CD14-positive monocyte (primary cell): ENCODE results near the gene FCGBP. TPM values are rescaled to one million over a fixed set of nuclear protein-coding genes. Genes with fewer than 3 reads are reported as not detected.

Experiments used
- DNase-seq, 3 donors: peaks; one replicate each; pipeline ENCODE4 v3.0.0-alpha.2; 2011 to 2022
- H2AFZ ChIP-seq: 2 replicates; pipeline ENCODE4 v1.6.0; 2012; ENCODE audit warnings: mild to moderate bottlenecking, low read depth, low read length, inconsistent platforms; ENCODE audit not compliant: insufficient read depth, poor library complexity, severe bottlenecking
- H3K27ac ChIP-seq, 2 donors: 1 replicate in 1 of 2; 2 replicates in 1 of 2; pipeline ENCODE4 v1.5.1; 2012 to 2013; ENCODE audit warnings: low read length in 2 of 2, control low read depth in 1 of 2, inconsistent platforms in 1 of 2, low read depth in 1 of 2, mild to moderate bottlenecking in 1 of 2
- H3K27me3 ChIP-seq, 2 donors: one replicate each; pipeline versions ENCODE4 v1.6.0 to v1.6.1; 2011 to 2013; ENCODE audit warnings: low read length in 2 of 2; ENCODE audit not compliant: control insufficient read depth in 2 of 2, insufficient read depth in 2 of 2
- H3K36me3 ChIP-seq, 2 donors: replicated peaks in 1 of 2; 1 replicate in 1 of 2; 2 replicates in 1 of 2; pipeline versions ENCODE4 v1.5.1 to v1.6.1; 2012 to 2013; ENCODE audit warnings: low read length in 2 of 2, control low read depth in 1 of 2, inconsistent platforms in 1 of 2, mild to moderate bottlenecking in 1 of 2; ENCODE audit not compliant: insufficient read depth in 2 of 2, control insufficient read depth in 1 of 2
- H3K4me1 ChIP-seq, 2 donors: 1 replicate in 1 of 2; 2 replicates in 1 of 2; pipeline versions ENCODE4 v1.5.1 to v1.6.1; 2012 to 2013; ENCODE audit warnings: low read length in 2 of 2, control low read depth in 1 of 2, inconsistent platforms in 1 of 2, mild to moderate bottlenecking in 1 of 2, moderate library complexity in 1 of 2; ENCODE audit not compliant: insufficient read depth in 2 of 2, control insufficient read depth in 1 of 2
- H3K4me2 ChIP-seq: replicated peaks from 2 replicates; pipeline ENCODE3; 2012; ENCODE audit warnings: low read length, moderate library complexity, mild to moderate bottlenecking; ENCODE audit not compliant: poor library complexity, severe bottlenecking; ENCODE audit errors: extremely low read depth
- H3K4me3 ChIP-seq, 3 experiments: fragments of 200-600 bp in 1 of 3; sonication (generic) in 1 of 3; replicated peaks in 1 of 3; 1 replicate in 2 of 3; 2 replicates in 1 of 3; pipeline ENCODE4 v1.5.1; 2011 to 2013; ENCODE audit warnings: low read length in 3 of 3, mild to moderate bottlenecking in 3 of 3, control low read depth in 2 of 3, low read depth in 2 of 3, inconsistent platforms in 1 of 3, moderate library complexity in 1 of 3
- H3K79me2 ChIP-seq: 2 replicates; pipeline ENCODE4 v1.6.0; 2012; ENCODE audit warnings: mild to moderate bottlenecking, control low read depth, inconsistent platforms, low read length, moderate library complexity; ENCODE audit not compliant: insufficient read depth
- H3K9ac ChIP-seq: 2 replicates; pipeline ENCODE4 v1.6.0; 2017; ENCODE audit warnings: low read length, mild to moderate bottlenecking; ENCODE audit not compliant: insufficient read depth, poor library complexity, severe bottlenecking
- H3K9me3 ChIP-seq, 2 donors: replicated peaks in 1 of 2; 1 replicate in 1 of 2; 2 replicates in 1 of 2; pipeline versions ENCODE4 v1.5.1 to v1.6.1; 2012 to 2013; ENCODE audit warnings: low read length in 2 of 2, control low read depth in 1 of 2; ENCODE audit not compliant: control insufficient read depth in 1 of 2, insufficient read depth in 1 of 2
- H4K20me1 ChIP-seq: 2 replicates; pipeline ENCODE4 v1.6.0; 2012; ENCODE audit warnings: mild to moderate bottlenecking, low read length, control low read depth, moderate library complexity; ENCODE audit not compliant: insufficient read depth
- H3K27ac Mint-ChIP-seq, 7 donors: one replicate each; pipeline ENCODE4 v1.8.0; 2020; ENCODE audit warnings: mild to moderate bottlenecking in 7 of 7, mixed read lengths in 7 of 7, moderate library complexity in 6 of 7, inconsistent platforms in 2 of 7
- H3K27me3 Mint-ChIP-seq, 3 donors: one replicate each; pipeline ENCODE4 v1.8.0; 2021 to 2022; ENCODE audit warnings: low read depth in 3 of 3, mild to moderate bottlenecking in 3 of 3, mixed read lengths in 3 of 3, moderate library complexity in 3 of 3, inconsistent platforms in 1 of 3
- H3K36me3 Mint-ChIP-seq, 2 donors: one replicate each; pipeline ENCODE4 v1.8.0; 2020; ENCODE audit warnings: mixed read lengths in 2 of 2, inconsistent platforms in 1 of 2, mild to moderate bottlenecking in 1 of 2
- H3K4me1 Mint-ChIP-seq: one replicate; pipeline ENCODE4 v1.8.0; 2020; ENCODE audit warnings: mild to moderate bottlenecking, mixed read lengths
- H3K4me3 Mint-ChIP-seq, 2 donors: one replicate each; pipeline ENCODE4 v1.8.0; 2020; ENCODE audit warnings: mild to moderate bottlenecking in 2 of 2, mixed read lengths in 2 of 2, moderate library complexity in 1 of 2
- H3K9me3 Mint-ChIP-seq, 7 donors: one replicate each; pipeline ENCODE4 v1.8.0; 2020 to 2022; ENCODE audit warnings: mixed read lengths in 7 of 7, mild to moderate bottlenecking in 6 of 7, moderate library complexity in 6 of 7, inconsistent platforms in 2 of 7
- whole genome bisulfite sequencing: methylation state at CpG from one replicate; pipeline ENCODE4 v1.1.5; 2013; ENCODE audit warnings: missing lambda C conversion rate; ENCODE audit not compliant: insufficient coverage; 5-methylcytosine and 5-hydroxymethylcytosine counted together
- intact Hi-C, 2 donors: fragments of 100-400 bp; cut with micrococcal nuclease; formaldehyde crosslinking; loops; one replicate each; pipeline versions ENCODE4 v1.15.0 to v1.15.1; 2023
- polyA minus RNA-seq: library from RNA; depleted of rRNA, polyadenylated mRNA; stranded (reverse); fragments of >200 nt; gene quantifications from 2 replicates; pipeline ENCODE4 v1.2.3, GENCODE V29; 2012
- polyA plus RNA-seq, 3 donors: library from polyadenylated mRNA; depleted of rRNA in 1 of 3; unstranded in 2 of 3; stranded (reverse) in 1 of 3; fragments of 300-500 nt in 2 of 3; fragments of >200 nt in 1 of 3; fragmentation: Illumina TruSeq in 2 of 3; gene quantifications; 1 replicate in 2 of 3; 2 replicates in 1 of 3; pipeline ENCODE4 v1.2.3, GENCODE V29; 2012 to 2021
- total RNA-seq, 12 experiments: library from RNA in 1 of 12; stranded (reverse) in 1 of 12; fragments of 120-200 nt in 1 of 12; gene quantifications; one replicate each; pipeline ENCODE4 v1.2.4 and lab custom pipeline; 2013 to 2026; ENCODE audit warnings: mixed read lengths in 6 of 12, inconsistent platforms in 1 of 12
- TF ChIP-seq, protein P1 (sequence below): fragments of 200-600 bp; IDR thresholded peaks from one replicate; pipeline ENCODE4 v1.8.0; 2022; ENCODE audit warnings: antibody characterized with exemption, mild to moderate bottlenecking

The FCGBP gene
- total RNA-seq (2013) = 0.13 TPM
- polyA plus RNA-seq (under 1 TPM in 2 of 3 donors, not detected in 1; 0.07 to 0.29 TPM), polyA minus RNA-seq (1.8 and 3.9 TPM in 2 replicates), total RNA-seq (lab: John Stamatoyannopoulos, UW) (0.29 to 4.5 (median 1.8) reads per million in 11 experiments)

DNA sequence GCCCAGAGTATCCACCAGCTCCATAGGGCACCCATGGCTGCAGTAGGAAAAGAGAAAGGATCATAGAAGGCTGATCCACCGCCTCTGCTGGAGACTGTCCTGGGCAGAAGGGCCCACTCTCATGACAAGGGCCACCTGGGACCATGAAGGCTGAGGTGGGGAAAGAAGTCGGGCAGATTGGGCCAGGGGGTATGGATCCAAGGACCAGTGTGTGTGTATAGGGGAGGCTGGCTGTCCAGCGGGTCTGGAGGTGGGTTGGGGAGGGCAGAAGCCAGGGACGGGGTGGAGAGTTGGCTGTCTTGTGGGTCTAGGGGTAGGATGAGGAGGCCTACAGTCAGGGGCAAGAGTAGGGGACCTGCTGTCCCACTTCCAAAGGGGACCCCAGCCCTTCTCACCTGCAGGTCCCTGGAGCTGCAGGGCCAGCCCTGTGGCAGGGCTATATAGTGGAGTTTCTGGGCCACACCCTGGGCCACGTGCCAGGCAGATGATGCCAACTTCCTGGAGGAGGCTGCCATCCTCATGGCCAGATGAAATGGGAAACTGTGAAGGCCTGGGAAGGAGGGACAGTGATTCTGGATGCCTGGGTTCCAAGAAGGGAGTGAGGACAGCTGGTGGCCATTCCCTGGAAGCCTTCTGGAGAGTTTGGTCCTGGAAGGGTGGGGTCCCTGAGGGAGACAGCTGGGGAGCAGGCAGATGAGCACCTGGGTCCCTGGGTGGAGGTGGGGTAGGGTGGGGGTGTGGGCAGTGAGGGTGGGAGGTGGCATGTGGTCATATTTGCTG is at the start of gene FCGBP:
FCGBP (minus strand) TSS at position 51 of the 780 bp plus-strand sequence.
- Histone ChIP-seq H3K79me2 (no peaks in the 10 kb centered on the region), H3K9ac (no peak within 1 kb of the TSS), H3K4me3 (no peak within 1 kb of the TSS), H3K4me2 (no peak within 1 kb of the TSS), H3K36me3 (no peaks in the 10 kb centered on the region), H2AFZ (no peak within 1 kb of the TSS), H4K20me1 (no peaks in the 10 kb centered on the region), H3K4me1 (peaks cover 28 to 51% of the 10 kb centered on the region in 2 donors), H3K27ac (no peak within 1 kb of the TSS), H3K9me3 (peaks cover 6 to 15% of the 10 kb centered on the region in 2 donors), H3K27me3 (peaks cover 42 to 86% of the 10 kb centered on the region in 2 donors)
- WGBS = 75% methylated on average over 5 of the region's 5 CpGs
- Mint-ChIP-seq H3K36me3 (peaks cover 3 to 8% of the 10 kb centered on the region in 2 donors), H3K9me3 (peaks cover 9 to 26% (median 17%) of the 10 kb centered on the region in 7 donors), H3K4me3 (peak within 1 kb of the TSS in 1 of 2 donors; percentile 83), H3K27ac (no peak within 1 kb of the TSS), H3K27me3 (peaks cover 82 to 98% (median 92%) of the 10 kb centered on the region in 3 donors), H3K4me1 (peaks cover 36% of the 10 kb centered on the region)
- peak in 1 of 3 donors; percentile 19 for DNase-seq
- TF ChIP-seq, protein P1, sequence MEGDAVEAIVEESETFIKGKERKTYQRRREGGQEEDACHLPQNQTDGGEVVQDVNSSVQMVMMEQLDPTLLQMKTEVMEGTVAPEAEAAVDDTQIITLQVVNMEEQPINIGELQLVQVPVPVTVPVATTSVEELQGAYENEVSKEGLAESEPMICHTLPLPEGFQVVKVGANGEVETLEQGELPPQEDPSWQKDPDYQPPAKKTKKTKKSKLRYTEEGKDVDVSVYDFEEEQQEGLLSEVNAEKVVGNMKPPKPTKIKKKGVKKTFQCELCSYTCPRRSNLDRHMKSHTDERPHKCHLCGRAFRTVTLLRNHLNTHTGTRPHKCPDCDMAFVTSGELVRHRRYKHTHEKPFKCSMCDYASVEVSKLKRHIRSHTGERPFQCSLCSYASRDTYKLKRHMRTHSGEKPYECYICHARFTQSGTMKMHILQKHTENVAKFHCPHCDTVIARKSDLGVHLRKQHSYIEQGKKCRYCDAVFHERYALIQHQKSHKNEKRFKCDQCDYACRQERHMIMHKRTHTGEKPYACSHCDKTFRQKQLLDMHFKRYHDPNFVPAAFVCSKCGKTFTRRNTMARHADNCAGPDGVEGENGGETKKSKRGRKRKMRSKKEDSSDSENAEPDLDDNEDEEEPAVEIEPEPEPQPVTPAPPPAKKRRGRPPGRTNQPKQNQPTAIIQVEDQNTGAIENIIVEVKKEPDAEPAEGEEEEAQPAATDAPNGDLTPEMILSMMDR = no peak
- intact Hi-C loops = loop anchor here in 1 of 2 donors (5.0 kb wide), 1 partner anchor 33 kb away; no protein-coding TSS in a partner anchor

DNA sequence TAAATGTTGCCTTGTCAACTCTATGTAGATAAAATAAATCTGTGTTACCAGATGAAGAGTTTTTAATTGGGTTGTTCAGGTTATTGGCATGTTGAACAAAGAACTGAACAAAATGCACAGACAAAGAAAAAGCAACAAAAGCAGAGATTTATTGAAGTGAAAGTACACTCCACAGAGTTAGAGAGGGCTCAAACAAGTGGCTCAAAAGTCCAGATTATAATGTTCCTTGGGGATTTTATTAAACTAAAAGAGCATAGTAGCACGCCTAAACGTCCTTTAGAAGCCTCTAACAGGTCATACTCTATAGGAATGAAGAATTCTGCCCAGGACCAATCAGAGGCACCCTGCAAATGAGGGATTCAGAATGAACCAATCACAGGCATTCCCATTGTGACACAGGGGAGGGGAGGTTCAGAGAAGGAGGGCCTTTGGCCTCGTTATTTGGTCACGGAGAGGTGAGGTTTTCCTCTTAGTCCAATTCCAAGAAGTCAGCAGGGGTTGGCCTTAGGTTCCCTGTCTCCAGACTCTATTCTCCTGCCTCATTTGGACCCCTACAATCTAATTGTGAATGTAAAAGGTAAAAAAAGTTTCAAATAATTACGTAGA is 49.4 kb upstream of the FCGBP start:
- Mint-ChIP-seq H3K27ac (no peak overlapping the region), H3K27me3 (peaks cover 0 to 3% (median 3%) of the 10 kb centered on the region in 3 donors), H3K4me1 (peaks cover 4% of the 10 kb centered on the region), H3K9me3 (peaks cover 31 to 50% (median 44%) of the 10 kb centered on the region in 7 donors), H3K4me3 (no peak overlapping the region), H3K36me3 (peaks cover 40 to 55% of the 10 kb centered on the region in 2 donors)
- no peaks in the 10 kb centered on the region for H3K4me1 ChIP-seq
- no peaks in the 10 kb centered on the region for H3K79me2 ChIP-seq
- peaks cover 33 to 49% of the 10 kb centered on the region in 2 donors for H3K36me3 ChIP-seq
- H3K9me3 ChIP-seq = peaks cover 17 to 28% of the 10 kb centered on the region in 2 donors
- no peak overlapping the region for H2AFZ ChIP-seq
- intact Hi-C loops = no loop called here
- DNase-seq = no peak
- no peak overlapping the region for H3K4me3 ChIP-seq
- no peak overlapping the region for H3K27ac ChIP-seq
- TF ChIP-seq, protein P1 = no peak
- no peaks in the 10 kb centered on the region for H3K27me3 ChIP-seq
- no peak overlapping the region for H3K4me2 ChIP-seq
- no CpG with 5 or more reads among the region's 5 CpGs for WGBS
- no peaks in the 10 kb centered on the region for H4K20me1 ChIP-seq
- H3K9ac ChIP-seq = no peak overlapping the region
